Ishikawa (cell line): ENCODE results near the gene TINCR.

Source experiments
- CEBPB ChIP-seq: IDR thresholded peaks from 2 replicates; pipeline ENCODE4 v1.6.1; 2012
- CREB1 ChIP-seq: IDR thresholded peaks from 2 replicates; pipeline ENCODE4 v1.6.1; 2012; ENCODE audit warnings: low read depth
- EGR1 ChIP-seq: IDR thresholded peaks from 2 replicates; pipeline ENCODE4 v1.6.1; 2012
- EP300 ChIP-seq: IDR thresholded peaks from 2 replicates; pipeline ENCODE4 v1.6.1; 2012; ENCODE audit warnings: borderline replicate concordance
- FOXM1 ChIP-seq: IDR thresholded peaks from 2 replicates; pipeline ENCODE4 v1.6.1; 2012; ENCODE audit warnings: low read depth, borderline replicate concordance
- NFIC ChIP-seq: IDR thresholded peaks from 2 replicates; pipeline ENCODE4 v1.6.1; 2012
- RAD21 ChIP-seq: IDR thresholded peaks from 2 replicates; pipeline ENCODE4 v1.6.1; 2012; ENCODE audit warnings: low read depth
- TAF1 ChIP-seq: IDR thresholded peaks from 2 replicates; pipeline ENCODE4 v1.6.1; 2012; ENCODE audit warnings: low read depth, mild to moderate bottlenecking
- TCF12 ChIP-seq: IDR thresholded peaks from 2 replicates; pipeline ENCODE4 v1.6.1; 2012; ENCODE audit warnings: low read depth
- TEAD4 ChIP-seq: IDR thresholded peaks from 2 replicates; pipeline ENCODE4 v1.6.1; 2012
- YY1 ChIP-seq: IDR thresholded peaks from 2 replicates; pipeline ENCODE4 v1.6.1; 2012; ENCODE audit warnings: low read depth
- ZBTB7A ChIP-seq: IDR thresholded peaks from 2 replicates; pipeline ENCODE4 v1.6.1; 2012; ENCODE audit warnings: low read depth
- TF ChIP-seq, protein P1 (sequence below): IDR thresholded peaks from 2 replicates; pipeline ENCODE4 v1.6.1; 2012; ENCODE audit warnings: low read depth, mild to moderate bottlenecking
- TF ChIP-seq, protein P2 (sequence below): IDR thresholded peaks from 2 replicates; pipeline ENCODE4 v1.6.1; 2012

DNA sequence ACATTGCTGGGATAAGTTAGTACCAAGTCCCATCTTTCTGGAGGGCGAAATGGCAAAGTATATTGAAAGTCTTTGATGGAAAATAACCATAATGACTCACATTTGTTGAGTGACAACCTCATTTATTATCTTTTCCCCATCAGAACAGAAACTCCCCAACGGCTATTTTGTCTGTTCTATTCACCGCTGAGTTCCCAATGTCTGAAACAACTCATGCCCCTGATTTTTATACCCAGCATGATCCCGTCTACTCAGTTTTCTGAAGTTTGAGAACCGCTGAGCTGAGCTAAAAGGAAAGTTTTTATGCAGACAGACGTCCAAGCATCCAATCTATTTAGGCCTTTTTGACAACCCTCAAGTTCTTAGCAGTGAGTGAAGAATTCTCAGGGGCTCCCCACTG is 7.8 kb upstream of the TINCR start:
- TF ChIP-seq FOXM1 (no peak), NFIC (no peak), RAD21 (no peak), ZBTB7A (no peak), CREB1 (no peak), EGR1 (no peak), TCF12 (no peak), TAF1 (no peak), EP300 (no peak), TEAD4 (no peak), YY1 (no peak), CEBPB (no peak)
- TF ChIP-seq, protein P1, sequence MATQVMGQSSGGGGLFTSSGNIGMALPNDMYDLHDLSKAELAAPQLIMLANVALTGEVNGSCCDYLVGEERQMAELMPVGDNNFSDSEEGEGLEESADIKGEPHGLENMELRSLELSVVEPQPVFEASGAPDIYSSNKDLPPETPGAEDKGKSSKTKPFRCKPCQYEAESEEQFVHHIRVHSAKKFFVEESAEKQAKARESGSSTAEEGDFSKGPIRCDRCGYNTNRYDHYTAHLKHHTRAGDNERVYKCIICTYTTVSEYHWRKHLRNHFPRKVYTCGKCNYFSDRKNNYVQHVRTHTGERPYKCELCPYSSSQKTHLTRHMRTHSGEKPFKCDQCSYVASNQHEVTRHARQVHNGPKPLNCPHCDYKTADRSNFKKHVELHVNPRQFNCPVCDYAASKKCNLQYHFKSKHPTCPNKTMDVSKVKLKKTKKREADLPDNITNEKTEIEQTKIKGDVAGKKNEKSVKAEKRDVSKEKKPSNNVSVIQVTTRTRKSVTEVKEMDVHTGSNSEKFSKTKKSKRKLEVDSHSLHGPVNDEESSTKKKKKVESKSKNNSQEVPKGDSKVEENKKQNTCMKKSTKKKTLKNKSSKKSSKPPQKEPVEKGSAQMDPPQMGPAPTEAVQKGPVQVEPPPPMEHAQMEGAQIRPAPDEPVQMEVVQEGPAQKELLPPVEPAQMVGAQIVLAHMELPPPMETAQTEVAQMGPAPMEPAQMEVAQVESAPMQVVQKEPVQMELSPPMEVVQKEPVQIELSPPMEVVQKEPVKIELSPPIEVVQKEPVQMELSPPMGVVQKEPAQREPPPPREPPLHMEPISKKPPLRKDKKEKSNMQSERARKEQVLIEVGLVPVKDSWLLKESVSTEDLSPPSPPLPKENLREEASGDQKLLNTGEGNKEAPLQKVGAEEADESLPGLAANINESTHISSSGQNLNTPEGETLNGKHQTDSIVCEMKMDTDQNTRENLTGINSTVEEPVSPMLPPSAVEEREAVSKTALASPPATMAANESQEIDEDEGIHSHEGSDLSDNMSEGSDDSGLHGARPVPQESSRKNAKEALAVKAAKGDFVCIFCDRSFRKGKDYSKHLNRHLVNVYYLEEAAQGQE: no peak
- TF ChIP-seq, protein P2, sequence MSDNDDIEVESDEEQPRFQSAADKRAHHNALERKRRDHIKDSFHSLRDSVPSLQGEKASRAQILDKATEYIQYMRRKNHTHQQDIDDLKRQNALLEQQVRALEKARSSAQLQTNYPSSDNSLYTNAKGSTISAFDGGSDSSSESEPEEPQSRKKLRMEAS: no peak
